Measurements from ENCODE around the gene KCNJ10.
"Not testable (repeated sequence)": the region's sequence is repeated elsewhere in the genome, so short reads cannot be mapped to it uniquely, and the experiment has no call there.

KCNJ10 gene

GRCh38 chr1:160061369-160062229 lies 8.4 kb downstream of the KCNJ10 start:
- DNase-seq (ENCODE audit: low read depth in 2 of 2) = no peak

GRCh38 chr1:160058087-160058486 lies 11.9 kb downstream of the KCNJ10 start:
- no peak for DNase-seq (ENCODE audit: low read depth in 2 of 2)

- no peak for DNase-seq (ENCODE audit: low read depth in 2 of 2)
Observed at GRCh38 chr1:160056648-160057169, 13.3 kb downstream of the KCNJ10 start.

GRCh38 chr1:160053548-160054365 lies 16.2 kb downstream of the KCNJ10 start:
- no peak for DNase-seq (ENCODE audit: low read depth in 2 of 2)

GRCh38 chr1:160052936-160053335 lies 17.0 kb downstream of the KCNJ10 start:
- DNase-seq (ENCODE audit: low read depth in 2 of 2) = no peak

GRCh38 chr1:160050619-160051018 lies 19.3 kb downstream of the KCNJ10 start:
- no peak for DNase-seq (ENCODE audit: low read depth in 2 of 2)

GRCh38 chr1:160050182-160050581 lies 19.8 kb downstream of the KCNJ10 start:
- DNase-seq (ENCODE audit: low read depth in 2 of 2) = not testable (repeated sequence)

- DNase-seq (ENCODE audit: low read depth in 2 of 2) = no peak
Observed at GRCh38 chr1:160049101-160049500, 20.9 kb downstream of the KCNJ10 start.

- no peak for DNase-seq (ENCODE audit: low read depth in 2 of 2)
Observed at GRCh38 chr1:160048335-160048734, 21.6 kb downstream of the KCNJ10 start.

- no peak for DNase-seq (ENCODE audit: low read depth in 2 of 2)
Observed at GRCh38 chr1:160047111-160047991, 22.6 kb downstream of the KCNJ10 start.

- DNase-seq (ENCODE audit: low read depth in 2 of 2) = no peak
Observed at GRCh38 chr1:160046494-160047110, 23.4 kb downstream of the KCNJ10 start.

GRCh38 chr1:160045653-160046052 lies 24.3 kb downstream of the KCNJ10 start:
- no peak for DNase-seq (ENCODE audit: low read depth in 2 of 2)

- DNase-seq (ENCODE audit: low read depth in 2 of 2) = no peak
Observed at GRCh38 chr1:160043543-160043942, 26.4 kb downstream of the KCNJ10 start.

- no peak for DNase-seq (ENCODE audit: low read depth in 2 of 2)
Observed at GRCh38 chr1:160040476-160040875, 29.5 kb downstream of the KCNJ10 start.

- DNase-seq (ENCODE audit: low read depth in 2 of 2) = no peak
Observed at GRCh38 chr1:160032165-160032820, 37.7 kb downstream of the KCNJ10 start.

GRCh38 chr1:160031365-160032164 lies 38.4 kb downstream of the KCNJ10 start, which contains the start of gene PIGM:
TSS of gene PIGM (minus strand) at chr1:160031990. CDS start at chr1:160031739, 251 bp downstream.
- peak; percentile 83 to 87 for DNase-seq (ENCODE audit: low read depth in 2 of 2)

GRCh38 chr1:160030657-160031364 lies 39.1 kb downstream of the KCNJ10 start:
- DNase-seq (ENCODE audit: low read depth in 2 of 2) = no peak

- no peak for DNase-seq (ENCODE audit: low read depth in 2 of 2)
Observed at GRCh38 chr1:160028426-160028825, 41.5 kb downstream of the KCNJ10 start.

- no peak for DNase-seq (ENCODE audit: low read depth in 2 of 2)
Observed at GRCh38 chr1:160025314-160025713, 44.6 kb downstream of the KCNJ10 start.

Data from stimulated activated CD8-positive, alpha-beta memory T cell treated with anti-CD3 and anti-CD28 coated beads, Interleukin-7, amount 100 ng/mL, for 1 hour (primary cell).